ENCODE data around the gene MGAT4C. TPM values are rescaled to one million over a fixed set of nuclear protein-coding genes. Genes with fewer than 3 reads are reported as not detected.
"Not testable (repeated sequence)": the region's sequence is repeated elsewhere in the genome, so short reads cannot be mapped to it uniquely, and the experiment has no call there.

The MGAT4C gene
- total and polyA plus RNA-seq, 4 experiments from 2014 or later, result not detected

- Mint-ChIP-seq H3K4me3 (no peak overlapping the region), H3K36me3 (no peaks in the 10 kb centered on the region), H3K4me1 (no peaks in the 10 kb centered on the region), H3K27ac (no peak overlapping the region), H3K9me3 (peaks cover 0 to 6% (median 2%) of the 10 kb centered on the region in 8 donors), H3K27me3 (no peaks in the 10 kb centered on the region)
- H3K9me3 ChIP-seq (ENCODE audit: control insufficient read depth in 1 of 2, low read length in 2 of 2), result no peaks in the 10 kb centered on the region
- intact Hi-C loops (cut with micrococcal nuclease), result no loop called here
- POLR2A ChIA-PET (ENCODE audit: partially characterized antibody), result no interaction called here
- no peak overlapping the region for H3K27ac ChIP-seq (ENCODE audit: low read depth, low read length)
- H3K27me3 ChIP-seq (ENCODE audit: insufficient read depth, low read length), result no peaks in the 10 kb centered on the region
- H3K36me3 ChIP-seq (ENCODE audit: insufficient read depth, low read length), result no peaks in the 10 kb centered on the region
- DNase-seq, result no peak
- CTCF ChIA-PET (ENCODE audit: partially characterized antibody), result no interaction called here
- H3K4me1 ChIP-seq (ENCODE audit: insufficient read depth, low read length), result no peaks in the 10 kb centered on the region
- H3K4me3 ChIP-seq (ENCODE audit: low read length in 2 of 2), result no peak overlapping the region
Measured at GRCh38 chr12:86091681-86092080, 164.5 kb downstream of the MGAT4C start.

- no peak for DNase-seq
- H3K27me3 Mint-ChIP-seq, result no peaks in the 10 kb centered on the region
- intact Hi-C loops (cut with micrococcal nuclease), result no loop called here
- ChIA-PET POLR2A (ENCODE audit: partially characterized antibody) (no interaction called here), CTCF (ENCODE audit: partially characterized antibody) (no interaction called here)
- peaks cover 0 to 11% (median 6%) of the 10 kb centered on the region in 8 donors for H3K9me3 Mint-ChIP-seq
- H3K9me3 ChIP-seq (ENCODE audit: control insufficient read depth in 1 of 2, low read length in 2 of 2), result no peaks in the 10 kb centered on the region
- no peaks in the 10 kb centered on the region for H3K4me1 Mint-ChIP-seq
- H3K4me1 ChIP-seq (ENCODE audit: insufficient read depth, low read length), result no peaks in the 10 kb centered on the region
- no peak overlapping the region for H3K4me3 ChIP-seq (ENCODE audit: low read length in 2 of 2)
- H3K27ac Mint-ChIP-seq, result no peak overlapping the region
- H3K4me3 Mint-ChIP-seq, result no peak overlapping the region
- no peaks in the 10 kb centered on the region for H3K36me3 Mint-ChIP-seq
- no peaks in the 10 kb centered on the region for H3K36me3 ChIP-seq (ENCODE audit: insufficient read depth, low read length)
- no peaks in the 10 kb centered on the region for H3K27me3 ChIP-seq (ENCODE audit: insufficient read depth, low read length)
- no peak overlapping the region for H3K27ac ChIP-seq (ENCODE audit: low read depth, low read length)
Measured at GRCh38 chr12:86081843-86082242, 174.3 kb downstream of the MGAT4C start.

GRCh38 chr12:86059052-86059451 is 197.1 kb downstream of the MGAT4C start:
- H3K9me3 Mint-ChIP-seq, result peaks cover 2 to 15% (median 9%) of the 10 kb centered on the region in 8 donors
- not testable (repeated sequence) for H3K27me3 ChIP-seq (ENCODE audit: insufficient read depth, low read length)

GRCh38 chr12:86057092-86057845 is 198.9 kb downstream of the MGAT4C start:
- no peak overlapping the region for H3K4me3 ChIP-seq (ENCODE audit: low read length in 2 of 2)
- H3K27ac Mint-ChIP-seq, result no peak overlapping the region
- no peaks in the 10 kb centered on the region for H3K36me3 ChIP-seq (ENCODE audit: insufficient read depth, low read length)
- H3K9me3 Mint-ChIP-seq, result peaks cover 0 to 9% (median 5%) of the 10 kb centered on the region in 8 donors
- H3K9me3 ChIP-seq (ENCODE audit: control insufficient read depth in 1 of 2, low read length in 2 of 2), result no peaks in the 10 kb centered on the region
- H3K36me3 Mint-ChIP-seq, result no peaks in the 10 kb centered on the region
- H3K4me1 Mint-ChIP-seq, result no peaks in the 10 kb centered on the region
- no peak for DNase-seq
- no peak overlapping the region for H3K27ac ChIP-seq (ENCODE audit: low read depth, low read length)
- ChIA-PET POLR2A (ENCODE audit: partially characterized antibody) (no interaction called here), CTCF (ENCODE audit: partially characterized antibody) (no interaction called here)
- H3K4me3 Mint-ChIP-seq, result no peak overlapping the region
- H3K27me3 ChIP-seq (ENCODE audit: insufficient read depth, low read length), result no peaks in the 10 kb centered on the region
- no peaks in the 10 kb centered on the region for H3K4me1 ChIP-seq (ENCODE audit: insufficient read depth, low read length)
- intact Hi-C loops (cut with micrococcal nuclease), result no loop called here
- no peaks in the 10 kb centered on the region for H3K27me3 Mint-ChIP-seq

More at GRCh38 chr12:86059052-86059451, 197.1 kb downstream of the MGAT4C start:
- CTCF ChIA-PET (ENCODE audit: partially characterized antibody); H3K4me1 Mint-ChIP-seq; H3K27me3 Mint-ChIP-seq; H3K4me3 Mint-ChIP-seq; intact Hi-C loops (cut with micrococcal nuclease); H3K36me3 ChIP-seq (ENCODE audit: insufficient read depth, low read length); H3K4me1 ChIP-seq (ENCODE audit: insufficient read depth, low read length); H3K4me3 ChIP-seq (ENCODE audit: low read length in 2 of 2); POLR2A ChIA-PET (ENCODE audit: partially characterized antibody); H3K36me3 Mint-ChIP-seq; H3K9me3 ChIP-seq (ENCODE audit: control insufficient read depth in 1 of 2, low read length in 2 of 2); H3K27ac ChIP-seq (ENCODE audit: low read depth, low read length); H3K27ac Mint-ChIP-seq; DNase-seq: not testable (repeated sequence)

- no peak for DNase-seq
- Histone ChIP-seq H3K4me3 (ENCODE audit: low read length in 2 of 2) (no peak overlapping the region), H3K9me3 (ENCODE audit: control insufficient read depth in 1 of 2, low read length in 2 of 2) (no peaks in the 10 kb centered on the region), H3K36me3 (ENCODE audit: insufficient read depth, low read length) (no peaks in the 10 kb centered on the region), H3K27me3 (ENCODE audit: insufficient read depth, low read length) (no peaks in the 10 kb centered on the region), H3K27ac (ENCODE audit: low read depth, low read length) (no peak overlapping the region), H3K4me1 (ENCODE audit: insufficient read depth, low read length) (no peaks in the 10 kb centered on the region)
- Mint-ChIP-seq H3K36me3 (no peaks in the 10 kb centered on the region), H3K27me3 (no peaks in the 10 kb centered on the region), H3K4me3 (no peak overlapping the region), H3K9me3 (peaks cover 0 to 4% (median 0%) of the 10 kb centered on the region in 8 donors), H3K4me1 (no peaks in the 10 kb centered on the region), H3K27ac (no peak overlapping the region)
- ChIA-PET POLR2A (ENCODE audit: partially characterized antibody) (no interaction called here), CTCF (ENCODE audit: partially characterized antibody) (no interaction called here)
- intact Hi-C loops (cut with micrococcal nuclease), result no loop called here
Measured at GRCh38 chr12:86052921-86053320, 203.3 kb downstream of the MGAT4C start.

- H3K36me3 ChIP-seq (ENCODE audit: insufficient read depth, low read length), result no peaks in the 10 kb centered on the region
- H3K4me1 ChIP-seq (ENCODE audit: insufficient read depth, low read length), result no peaks in the 10 kb centered on the region
- Mint-ChIP-seq H3K36me3 (no peaks in the 10 kb centered on the region), H3K27ac (no peak overlapping the region), H3K4me1 (no peaks in the 10 kb centered on the region), H3K9me3 (peaks cover 0 to 15% (median 2%) of the 10 kb centered on the region in 8 donors), H3K27me3 (no peaks in the 10 kb centered on the region), H3K4me3 (no peak overlapping the region)
- no peaks in the 10 kb centered on the region for H3K9me3 ChIP-seq (ENCODE audit: control insufficient read depth in 1 of 2, low read length in 2 of 2)
- H3K27me3 ChIP-seq (ENCODE audit: insufficient read depth, low read length), result no peaks in the 10 kb centered on the region
- H3K4me3 ChIP-seq (ENCODE audit: low read length in 2 of 2), result no peak overlapping the region
- no peak for DNase-seq
- ChIA-PET CTCF (ENCODE audit: partially characterized antibody) (no interaction called here), POLR2A (ENCODE audit: partially characterized antibody) (no interaction called here)
- H3K27ac ChIP-seq (ENCODE audit: low read depth, low read length), result no peak overlapping the region
- intact Hi-C loops (cut with micrococcal nuclease), result no loop called here
Measured at GRCh38 chr12:86050010-86050409, 206.2 kb downstream of the MGAT4C start.

GRCh38 chr12:86044396-86044795 is 211.8 kb downstream of the MGAT4C start:
- H3K9me3 ChIP-seq (ENCODE audit: control insufficient read depth in 1 of 2, low read length in 2 of 2), result no peaks in the 10 kb centered on the region
- no peaks in the 10 kb centered on the region for H3K4me1 ChIP-seq (ENCODE audit: insufficient read depth, low read length)
- H3K36me3 Mint-ChIP-seq, result no peaks in the 10 kb centered on the region
- CTCF ChIA-PET (ENCODE audit: partially characterized antibody), result no interaction called here
- intact Hi-C loops (cut with micrococcal nuclease), result no loop called here
- no peaks in the 10 kb centered on the region for H3K27me3 Mint-ChIP-seq
- no peak for DNase-seq
- no peak overlapping the region for H3K4me3 Mint-ChIP-seq
- no peak overlapping the region for H3K27ac Mint-ChIP-seq
- no peaks in the 10 kb centered on the region for H3K4me1 Mint-ChIP-seq
- H3K27me3 ChIP-seq (ENCODE audit: insufficient read depth, low read length), result no peaks in the 10 kb centered on the region
- peaks cover 0 to 39% (median 18%) of the 10 kb centered on the region in 8 donors for H3K9me3 Mint-ChIP-seq
- no peaks in the 10 kb centered on the region for H3K36me3 ChIP-seq (ENCODE audit: insufficient read depth, low read length)
- H3K27ac ChIP-seq (ENCODE audit: low read depth, low read length), result no peak overlapping the region
- no peak overlapping the region for H3K4me3 ChIP-seq (ENCODE audit: low read length in 2 of 2)
- POLR2A ChIA-PET (ENCODE audit: partially characterized antibody), result no interaction called here
